ENCODE data around the gene OTULIN. TPM values are rescaled to one million over a fixed set of nuclear protein-coding genes. Genes with fewer than 3 reads are reported as not detected.
A peak's percentile ranks its signal among the peaks of the same experiment; 100 is the strongest.

Gene OTULIN
- total RNA-seq, 4 donors from 2014 or later: 37.7 to 59.2 (median 43.1) TPM

GRCh38 chr5:14672082-14672481 lies 7.6 kb downstream of the OTULIN start:
- Histone ChIP-seq H3K4me1 (peaks cover 0 to 90% (median 37%) of the 10 kb centered on the region in 4 donors), H3K9me3 (no peaks in the 10 kb centered on the region), H3K27ac (no peak overlapping the region), H3K36me3 (peaks cover 0 to 4% (median 0%) of the 10 kb centered on the region in 3 donors), H3K27me3 (no peaks in the 10 kb centered on the region), H3K4me3 (no peak overlapping the region)
- 66 to 77% methylated on average over 4 of the region's 4 CpGs for WGBS, 2 donors
- TF ChIP-seq POLR2A (IDR thresholded peaks at IDR 0.05): no peak
- TF ChIP-seq CTCF (IDR thresholded peaks at IDR 0.05): no peak
- peak in 1 of 2 donors; percentile 7 for TF ChIP-seq EP300 (IDR thresholded peaks at IDR 0.05)
- no peak for DNase-seq (ENCODE audit: low spot score in 2 of 2)

GRCh38 chr5:14672484-14673394 lies 8.2 kb downstream of the OTULIN start:
- H3K27ac ChIP-seq: no peak overlapping the region
- no peak for DNase-seq (ENCODE audit: low spot score in 2 of 2)
- 79 to 84% methylated on average over 9 of the region's 9 CpGs for WGBS, 2 donors
- peaks cover 0 to 84% (median 35%) of the 10 kb centered on the region in 4 donors for H3K4me1 ChIP-seq
- H3K9me3 ChIP-seq: no peaks in the 10 kb centered on the region
- no peaks in the 10 kb centered on the region for H3K27me3 ChIP-seq
- H3K4me3 ChIP-seq: no peak overlapping the region
- TF ChIP-seq EP300 (IDR thresholded peaks at IDR 0.05) (no peak), POLR2A (IDR thresholded peaks at IDR 0.05) (no peak), CTCF (IDR thresholded peaks at IDR 0.05) (no peak)
- H3K36me3 ChIP-seq: peaks cover 0 to 4% (median 0%) of the 10 kb centered on the region in 3 donors

GRCh38 chr5:14673443-14673842 lies 8.9 kb downstream of the OTULIN start:
- H3K27ac ChIP-seq: no peak overlapping the region
- H3K4me1 ChIP-seq: peaks cover 0 to 77% (median 35%) of the 10 kb centered on the region in 4 donors
- H3K9me3 ChIP-seq: no peaks in the 10 kb centered on the region
- TF ChIP-seq EP300 (IDR thresholded peaks at IDR 0.05) (no peak), POLR2A (IDR thresholded peaks at IDR 0.05) (no peak), CTCF (IDR thresholded peaks at IDR 0.05) (no peak)
- no peaks in the 10 kb centered on the region for H3K27me3 ChIP-seq
- H3K4me3 ChIP-seq: no peak overlapping the region
- DNase-seq (ENCODE audit: low spot score in 2 of 2): no peak
- 91% methylated on average over 3 of the region's 3 CpGs for WGBS, 2 donors
- H3K36me3 ChIP-seq: peaks cover 0 to 7% (median 0%) of the 10 kb centered on the region in 3 donors

GRCh38 chr5:14674983-14675854 lies 10.7 kb downstream of the OTULIN start:
- H3K4me1 ChIP-seq: peaks cover 0 to 66% (median 35%) of the 10 kb centered on the region in 4 donors

More at GRCh38 chr5:14674983-14675854, 10.7 kb downstream of the OTULIN start:
- Histone ChIP-seq H3K9me3 (no peaks in the 10 kb centered on the region), H3K36me3 (peaks cover 0 to 17% (median 0%) of the 10 kb centered on the region in 3 donors), H3K27ac (peak overlapping the region in 3 of 4 donors; percentile 17 to 42 (median 25)), H3K27me3 (no peaks in the 10 kb centered on the region), H3K4me3 (no peak overlapping the region)
- WGBS, 2 donors: 60 to 61% methylated on average over 8 of the region's 8 CpGs
- TF ChIP-seq EP300 (IDR thresholded peaks at IDR 0.05) (no peak), CTCF (IDR thresholded peaks at IDR 0.05) (no peak), POLR2A (IDR thresholded peaks at IDR 0.05) (no peak)
- DNase-seq (ENCODE audit: low spot score in 2 of 2): no peak

Data from tibial nerve (tissue), 4 donors.